HG02884 (cell line): ENCODE measurements around the gene ATP6V0E1.
"Not testable (repeated sequence)": the region's sequence is repeated elsewhere in the genome, so short reads cannot be mapped to it uniquely, and the experiment has no call there.

Experiments used
- ATAC-seq: cut with Tn5 transposase; IDR thresholded peaks from one replicate; pipeline ENCODE4 v1.9.1; 2021; ENCODE audit warnings: mild to moderate bottlenecking, moderate library complexity; ENCODE audit not compliant: unreplicated experiment

The ATP6V0E1 gene

GRCh38 chr5:173069671-173070070 is 86.1 kb downstream of the ATP6V0E1 start:
- ATAC-seq: no peak

- ATAC-seq: no peak
These were observed 91.7 kb downstream of the ATP6V0E1 start for GRCh38 chr5:173075137-173075843.

- ATAC-seq: no peak
These were observed 92.4 kb downstream of the ATP6V0E1 start for GRCh38 chr5:173075970-173076369.

GRCh38 chr5:173076471-173076870 is 92.9 kb downstream of the ATP6V0E1 start:
- not testable (repeated sequence) for ATAC-seq

- no peak for ATAC-seq
These were observed 95.3 kb downstream of the ATP6V0E1 start for GRCh38 chr5:173078878-173079277.
